Mesodermal cell (in vitro differentiated cells): ENCODE results near the gene EYA2. TPM values are rescaled to one million over a fixed set of nuclear protein-coding genes. Genes with fewer than 3 reads are reported as not detected.

Experiments
- H3K27ac ChIP-seq: 2 replicates; pipeline ENCODE4 v1.7.0; 2013; ENCODE audit warnings: mild to moderate bottlenecking, low read depth, low read length, moderate library complexity; ENCODE audit not compliant: severe bottlenecking
- H3K36me3 ChIP-seq: 2 replicates; pipeline ENCODE4 v1.7.1; 2013; ENCODE audit warnings: mild to moderate bottlenecking, low read length, moderate library complexity; ENCODE audit not compliant: control insufficient read depth, insufficient read depth
- H3K4me1 ChIP-seq: one replicate; pipeline ENCODE4 v1.7.1; 2013; ENCODE audit warnings: mild to moderate bottlenecking, low read length; ENCODE audit not compliant: insufficient read depth, control insufficient read depth, poor library complexity, severe bottlenecking
- H3K4me3 ChIP-seq: 2 replicates; pipeline ENCODE4 v1.7.0; 2013; ENCODE audit warnings: low read length, control low read depth, mild to moderate bottlenecking; ENCODE audit not compliant: insufficient read depth, poor library complexity, severe bottlenecking; ENCODE audit errors: extremely low read depth
- H3K9me3 ChIP-seq: 2 replicates; pipeline ENCODE4 v1.7.1; 2013; ENCODE audit warnings: mild to moderate bottlenecking, low read length, moderate library complexity; ENCODE audit not compliant: control insufficient read depth
- WGBS, 2 experiments: methylation state at CpG; one replicate each; pipeline ENCODE4 v1.1.5; 2013; ENCODE audit warnings: missing lambda C conversion rate in 2 of 2; ENCODE audit not compliant: insufficient coverage in 2 of 2; 5-methylcytosine and 5-hydroxymethylcytosine counted together
- polyA plus RNA-seq, 2 experiments: library from polyadenylated mRNA; stranded (reverse); fragments of 50-300 nt; gene quantifications; one replicate each; pipeline ENCODE4 v1.2.3, GENCODE V29; 2013

The EYA2 gene, protein sequence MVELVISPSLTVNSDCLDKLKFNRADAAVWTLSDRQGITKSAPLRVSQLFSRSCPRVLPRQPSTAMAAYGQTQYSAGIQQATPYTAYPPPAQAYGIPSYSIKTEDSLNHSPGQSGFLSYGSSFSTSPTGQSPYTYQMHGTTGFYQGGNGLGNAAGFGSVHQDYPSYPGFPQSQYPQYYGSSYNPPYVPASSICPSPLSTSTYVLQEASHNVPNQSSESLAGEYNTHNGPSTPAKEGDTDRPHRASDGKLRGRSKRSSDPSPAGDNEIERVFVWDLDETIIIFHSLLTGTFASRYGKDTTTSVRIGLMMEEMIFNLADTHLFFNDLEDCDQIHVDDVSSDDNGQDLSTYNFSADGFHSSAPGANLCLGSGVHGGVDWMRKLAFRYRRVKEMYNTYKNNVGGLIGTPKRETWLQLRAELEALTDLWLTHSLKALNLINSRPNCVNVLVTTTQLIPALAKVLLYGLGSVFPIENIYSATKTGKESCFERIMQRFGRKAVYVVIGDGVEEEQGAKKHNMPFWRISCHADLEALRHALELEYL
- polyA plus RNA-seq (2013, experiment 1 of 2): 0.33 TPM
- 1.5 TPM for polyA plus RNA-seq (2013, experiment 2 of 2)

DNA sequence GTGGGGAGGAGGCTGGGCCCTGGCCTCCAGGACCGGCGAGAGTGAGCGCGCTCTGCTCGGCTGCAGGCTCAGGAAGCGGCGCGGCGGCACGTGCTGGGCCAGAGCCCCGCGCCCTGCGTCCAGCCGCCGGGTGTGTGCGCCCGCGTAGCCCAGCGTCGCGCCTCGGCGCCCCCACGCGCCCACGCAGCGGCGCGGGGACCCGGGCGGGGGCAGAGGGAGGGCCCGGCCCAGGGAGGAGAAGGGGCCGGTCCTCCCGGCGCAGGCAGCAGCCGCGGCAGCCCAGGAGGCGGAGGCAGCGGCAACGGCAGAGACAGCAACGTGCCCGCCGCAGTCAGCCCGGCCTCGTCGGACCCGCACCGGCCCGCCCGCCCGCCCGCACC lies at the start of gene EYA2:
TSS of gene EYA2 (plus strand) at position 265 of the 380 bp plus-strand sequence. CDS start 95,168 bp downstream, outside the sequence.
- H3K27ac ChIP-seq: no peak within 1 kb of the TSS
- peak within 1 kb of the TSS; percentile 34 for H3K4me3 ChIP-seq
- H3K4me1 ChIP-seq: no peaks in the 10 kb centered on the region
- 0 to 1% methylated on average over 26 to 37 of the region's 52 CpGs for WGBS, 2 experiments
- no peaks in the 10 kb centered on the region for H3K36me3 ChIP-seq
- H3K9me3 ChIP-seq: no peaks in the 10 kb centered on the region

DNA sequence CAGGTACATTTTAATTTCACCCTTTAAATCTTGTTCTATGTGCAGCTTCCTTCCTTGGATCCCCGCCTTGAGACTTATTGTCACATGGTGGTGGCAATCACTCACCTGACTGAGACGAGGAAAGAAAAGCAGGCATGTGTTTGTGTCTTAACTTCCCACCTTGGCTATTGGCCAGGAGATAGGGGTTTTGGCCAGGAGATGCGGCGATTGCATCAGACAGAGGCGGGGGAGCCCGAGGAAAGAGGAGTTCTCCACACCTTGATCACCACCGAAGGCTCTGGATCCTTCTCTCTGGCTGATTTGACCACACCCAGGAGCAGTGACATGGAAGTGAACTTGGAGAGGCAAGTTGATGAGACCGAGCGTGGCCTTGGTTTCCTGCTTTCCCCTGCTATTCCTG lies 49.7 kb upstream of the EYA2 start:
- Histone ChIP-seq H3K9me3 (no peaks in the 10 kb centered on the region), H3K4me3 (no peak overlapping the region), H3K27ac (no peak overlapping the region), H3K36me3 (no peaks in the 10 kb centered on the region), H3K4me1 (no peaks in the 10 kb centered on the region)
- WGBS, 2 experiments: 91 to 98% methylated on average over 5 to 9 of the region's 9 CpGs

DNA sequence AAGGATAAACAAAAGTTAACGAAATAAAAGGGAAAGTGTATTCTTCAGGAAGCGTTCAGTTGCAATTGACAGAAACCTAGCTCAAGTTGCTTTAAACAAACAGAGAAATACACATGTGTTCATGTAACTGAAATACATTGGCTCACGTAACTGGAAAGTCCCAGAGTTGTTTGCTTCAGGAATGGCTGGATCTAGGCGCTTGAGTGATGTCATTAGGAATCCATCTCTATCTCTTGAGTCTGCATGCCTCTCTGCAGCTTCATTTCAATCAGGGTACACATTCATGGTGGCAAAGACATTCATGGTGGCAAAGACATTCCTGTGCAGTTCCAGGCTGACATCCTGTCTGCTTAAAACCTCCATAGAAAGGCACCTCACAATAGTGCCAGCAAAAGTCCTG lies 45.4 kb upstream of the EYA2 start:
- H3K4me1 ChIP-seq: no peaks in the 10 kb centered on the region
- no peaks in the 10 kb centered on the region for H3K36me3 ChIP-seq
- H3K4me3 ChIP-seq: no peak overlapping the region
- no peak overlapping the region for H3K27ac ChIP-seq
- 90 to 91% methylated on average over 3 to 4 of the region's 4 CpGs for WGBS, 2 experiments
- no peaks in the 10 kb centered on the region for H3K9me3 ChIP-seq

DNA sequence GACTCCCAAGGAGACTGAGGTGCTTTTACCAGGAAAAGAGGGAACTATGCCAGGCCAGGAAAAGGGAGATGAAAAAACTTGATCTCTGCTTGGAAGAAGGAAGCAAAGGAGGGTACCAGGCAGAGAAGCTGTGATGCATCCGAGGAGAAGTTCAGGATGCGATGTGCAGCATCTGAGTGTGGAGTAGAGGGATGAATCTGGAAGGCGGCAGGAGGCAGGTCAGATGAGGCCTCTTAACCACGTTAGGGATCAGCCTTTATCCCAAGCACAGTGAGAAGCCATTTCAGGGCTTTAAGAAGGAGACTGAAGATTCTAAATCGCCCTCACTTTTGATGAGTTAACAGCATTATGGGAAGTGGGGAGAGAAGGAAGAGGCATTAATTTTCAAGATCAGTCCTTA lies 44.9 kb upstream of the EYA2 start:
- Histone ChIP-seq H3K4me1 (no peaks in the 10 kb centered on the region), H3K4me3 (no peak overlapping the region), H3K9me3 (no peaks in the 10 kb centered on the region), H3K27ac (no peak overlapping the region), H3K36me3 (no peaks in the 10 kb centered on the region)
- 56 to 62% methylated on average over 4 of the region's 5 CpGs for WGBS, 2 experiments

DNA sequence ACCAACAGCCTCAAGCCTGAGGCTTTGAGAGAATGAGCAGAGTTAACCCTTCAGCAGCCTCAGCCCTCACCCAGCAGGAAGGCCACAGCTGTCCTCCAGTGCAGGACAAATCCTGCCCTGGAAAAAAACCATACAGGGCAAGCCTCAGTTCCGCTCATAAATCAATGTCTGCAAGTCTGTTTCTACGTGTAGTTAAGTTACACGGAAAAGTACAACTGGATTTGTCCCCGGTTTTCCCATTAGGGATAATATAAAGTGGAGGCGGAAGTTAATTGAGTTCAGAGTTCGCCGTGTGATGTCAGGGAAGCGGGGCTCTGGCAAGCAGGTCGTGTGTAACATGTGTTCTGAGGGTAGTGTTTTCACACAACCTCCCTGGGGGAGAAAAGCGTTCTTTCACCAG lies 44.2 kb upstream of the EYA2 start:
- no peak overlapping the region for H3K4me3 ChIP-seq
- no peak overlapping the region for H3K27ac ChIP-seq
- no peaks in the 10 kb centered on the region for H3K36me3 ChIP-seq
- 85 to 86% methylated on average over 7 to 9 of the region's 10 CpGs for WGBS, 2 experiments
- H3K9me3 ChIP-seq: no peaks in the 10 kb centered on the region
- no peaks in the 10 kb centered on the region for H3K4me1 ChIP-seq

DNA sequence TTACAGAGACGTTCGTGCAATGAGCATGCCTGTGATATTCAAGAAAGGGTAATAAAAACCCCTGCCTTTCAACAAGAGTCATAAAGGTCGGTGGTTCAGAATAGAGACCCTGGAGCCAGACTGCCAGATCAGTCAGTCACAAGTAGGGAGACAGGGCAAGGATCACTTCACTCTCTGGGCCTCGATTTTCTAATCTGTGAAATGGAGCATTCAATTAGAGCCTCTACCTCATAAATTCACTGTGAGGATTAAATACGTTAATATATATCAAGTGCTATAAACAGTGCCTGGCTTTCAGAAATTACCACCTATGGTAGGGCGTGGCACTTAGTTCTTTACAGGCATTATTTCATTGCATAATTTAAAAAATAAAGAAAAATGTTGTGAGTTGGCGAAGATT lies 43.7 kb upstream of the EYA2 start:
- Histone ChIP-seq H3K9me3 (no peaks in the 10 kb centered on the region), H3K4me1 (no peaks in the 10 kb centered on the region), H3K36me3 (no peaks in the 10 kb centered on the region), H3K27ac (no peak overlapping the region), H3K4me3 (no peak overlapping the region)
- 81 to 94% methylated on average over 2 to 3 of the region's 7 CpGs for WGBS, 2 experiments

DNA sequence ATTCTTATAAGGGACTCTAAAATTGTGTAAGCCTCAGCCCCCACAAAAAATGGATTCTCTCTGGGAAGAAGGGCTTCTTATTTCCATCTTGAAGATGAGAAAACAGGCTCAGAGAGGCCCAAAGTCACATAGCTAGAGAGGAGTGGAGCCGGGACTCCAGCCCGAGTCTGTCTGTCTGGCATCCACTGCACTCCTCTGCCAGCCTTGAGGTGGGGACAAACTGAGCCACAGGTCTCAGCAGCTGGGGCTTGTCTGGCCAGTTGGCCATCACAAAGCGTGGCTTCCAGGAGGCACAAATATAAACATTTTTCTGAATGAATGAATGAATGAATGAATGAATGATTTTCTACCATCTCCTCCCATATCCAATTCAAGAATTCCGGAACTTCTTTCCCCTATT lies 42.9 kb upstream of the EYA2 start:
- Histone ChIP-seq H3K27ac (no peak overlapping the region), H3K36me3 (no peaks in the 10 kb centered on the region), H3K4me1 (no peaks in the 10 kb centered on the region), H3K9me3 (no peaks in the 10 kb centered on the region), H3K4me3 (no peak overlapping the region)
- WGBS, 2 experiments: 95 to 100% methylated on average over 2 of the region's 4 CpGs

DNA sequence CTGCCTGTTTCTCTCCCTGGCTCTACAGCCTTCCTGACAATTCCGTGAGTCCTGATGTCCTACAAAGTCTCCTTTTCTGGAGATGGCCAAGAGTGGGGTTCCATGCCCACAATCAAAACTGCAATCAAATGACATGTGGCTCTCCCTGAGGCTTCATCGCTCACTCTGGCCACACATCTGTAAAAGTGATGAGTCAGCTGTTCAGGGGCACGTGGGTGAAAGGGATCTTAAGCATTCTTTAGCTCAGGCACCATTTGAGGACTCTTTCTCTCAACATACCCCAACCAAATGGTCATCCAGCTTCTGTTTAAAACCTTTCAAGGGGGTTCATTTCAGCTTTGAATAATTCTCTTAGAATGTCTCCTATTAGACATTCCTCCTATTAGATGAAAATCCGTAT lies 42.3 kb upstream of the EYA2 start:
- 80 to 97% methylated on average over 3 of the region's 4 CpGs for WGBS, 2 experiments
- Histone ChIP-seq H3K27ac (no peak overlapping the region), H3K36me3 (no peaks in the 10 kb centered on the region), H3K4me3 (no peak overlapping the region), H3K9me3 (no peaks in the 10 kb centered on the region), H3K4me1 (no peaks in the 10 kb centered on the region)

DNA sequence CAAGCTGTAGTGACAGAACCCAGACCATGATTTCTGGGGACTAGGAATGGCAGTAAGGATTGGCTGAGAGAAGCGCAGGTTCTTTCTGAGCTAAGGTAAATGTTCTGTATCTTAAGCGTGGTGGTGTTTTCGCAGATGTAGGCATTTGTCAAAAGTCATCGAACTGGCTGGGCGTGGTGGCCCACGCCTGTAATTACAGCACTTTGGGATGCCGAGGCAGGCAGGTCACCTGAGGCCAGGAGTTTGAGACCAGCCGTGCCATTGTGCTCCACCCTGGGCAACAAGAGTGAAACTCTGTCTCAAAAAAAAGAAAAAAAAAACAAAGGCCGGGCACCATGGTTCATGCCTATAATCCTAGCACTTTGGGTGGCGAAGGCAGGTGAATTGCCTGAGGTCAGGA lies 40.7 kb upstream of the EYA2 start:
- H3K27ac ChIP-seq: no peak overlapping the region
- 89 to 92% methylated on average over 9 of the region's 10 CpGs for WGBS, 2 experiments

DNA sequence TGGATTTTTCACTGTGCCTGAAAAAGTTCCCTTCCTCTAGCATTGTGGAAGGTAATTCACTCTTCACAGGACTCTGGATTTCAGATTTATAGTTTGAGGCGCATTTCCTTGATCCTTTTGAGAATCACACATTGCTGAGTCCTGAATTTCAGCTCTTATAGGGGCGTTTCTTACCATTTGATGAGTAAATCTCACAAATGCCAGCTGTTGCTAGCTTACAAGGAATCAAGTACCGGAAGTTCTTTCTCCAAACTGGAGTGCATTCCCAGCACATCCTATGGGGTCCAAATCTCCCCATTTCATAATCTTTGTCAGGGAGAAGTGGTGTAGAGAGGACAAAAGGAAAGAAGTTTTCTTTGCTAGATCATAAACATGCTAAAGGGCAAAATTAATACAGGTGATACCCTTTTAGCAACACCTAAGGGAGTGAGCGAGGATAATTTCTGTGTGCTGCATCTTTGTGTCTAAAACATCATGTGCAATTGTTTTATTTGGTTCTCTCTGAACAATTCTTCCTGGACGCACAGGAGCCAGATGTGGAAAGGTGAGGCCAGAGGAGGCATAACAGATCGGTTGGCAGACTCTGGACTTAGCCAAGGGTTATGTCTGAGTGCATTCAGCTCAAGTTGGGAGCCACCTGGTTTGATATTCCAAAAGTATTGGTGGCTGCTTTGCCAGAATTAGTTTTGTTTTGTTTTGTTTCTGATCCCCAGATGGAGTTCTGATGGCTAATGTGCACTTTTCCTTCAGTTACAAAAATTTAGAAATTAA lies 37.4 kb upstream of the EYA2 start:
- no peak overlapping the region for H3K4me3 ChIP-seq
- no peak overlapping the region for H3K27ac ChIP-seq
- H3K4me1 ChIP-seq: no peaks in the 10 kb centered on the region
- WGBS, 2 experiments: 68 to 74% methylated on average over 5 of the region's 6 CpGs
- no peaks in the 10 kb centered on the region for H3K36me3 ChIP-seq
- H3K9me3 ChIP-seq: no peaks in the 10 kb centered on the region

More for the DNA sequence above, 40.7 kb upstream of the EYA2 start:
- Histone ChIP-seq H3K36me3 (no peaks in the 10 kb centered on the region), H3K9me3 (no peaks in the 10 kb centered on the region), H3K4me3 (no peak overlapping the region), H3K4me1 (no peaks in the 10 kb centered on the region)
